ENCODE measurements around the gene RSKR. TPM values are rescaled to one million over a fixed set of nuclear protein-coding genes. Genes with fewer than 3 reads are reported as not detected.
A peak's percentile ranks its signal among the peaks of the same experiment; 100 is the strongest.

The RSKR gene
- total and polyA plus RNA-seq, 9 of the 15 experiments (the other 6 are each of a cell fraction or from before 2014, with no cell fraction given), result 1.4 to 42.3 (median 16.2) TPM

- TF ChIP-seq ZNF589 (CRISPR knock-in tag; IDR thresholded peaks at IDR 0.05; ENCODE audit: low read depth), result 0 out of 2 replicates have a peak, but pooled peaks have one; percentile 40
- TF ChIP-seq ILF3 (IDR thresholded peaks at IDR 0.05; ENCODE audit: borderline replicate concordance), result no peak
- TF ChIP-seq FOXJ2 (tag; IDR thresholded peaks at IDR 0.05), result no peak
- TF ChIP-seq ZBTB9 (CRISPR knock-in tag; IDR thresholded peaks at IDR 0.05), result no peak
- TF ChIP-seq ZNF668 (CRISPR knock-in tag; IDR thresholded peaks at IDR 0.05), result no peak
- peak; percentile 29 to 39; a peak in 1 of 4 replicates for TF ChIP-seq MLLT1 (IDR thresholded peaks at IDR 0.05)
- no peak for TF ChIP-seq FOXA3 (CRISPR knock-in tag; conservative IDR thresholded peaks at IDR 0.05 in 1 of 2, IDR thresholded peaks at IDR 0.05 in 1 of 2)
- no peak for TF ChIP-seq ZNF165 (CRISPR knock-in tag; IDR thresholded peaks at IDR 0.05; ENCODE audit: borderline replicate concordance)
- no peak for TF ChIP-seq SPI1 (IDR thresholded peaks at IDR 0.05; ENCODE audit: borderline replicate concordance, low read depth, low read length)
- 0 out of 2 replicates have a peak, but pooled peaks have one; percentile 41 for TF ChIP-seq CHAMP1 (IDR thresholded peaks at IDR 0.05)
- no peak for TF ChIP-seq HMGXB4 (CRISPR knock-in tag; IDR thresholded peaks at IDR 0.05)
- TF ChIP-seq SIRT6 (IDR thresholded peaks at IDR 0.05; ENCODE audit: low read depth, low read length), result no peak
- no peak for TF ChIP-seq SNIP1 (IDR thresholded peaks at IDR 0.05; ENCODE audit: low read depth)
- no peak for TF ChIP-seq MEF2A (IDR thresholded peaks at IDR 0.05; ENCODE audit: control insufficient read depth, low read depth, low read length)
- no peak for TF ChIP-seq KLF16 (IDR thresholded peaks at IDR 0.05)
- no peak for TF ChIP-seq RFX1 (IDR thresholded peaks at IDR 0.05)
- peak; percentile 76 for TF ChIP-seq CREB1 (IDR thresholded peaks at IDR 0.05)
- peak; percentile 71 for TF ChIP-seq CREB1 (CRISPR knock-in tag; IDR thresholded peaks at IDR 0.05)
These were observed 15.1 kb downstream of the RSKR start, which contains the start of gene SPAG5 (continued) for GRCh38 chr17:28598799-28599310.

Measured in K562 (cell line).